Thoracic aorta (tissue), 2 donors: Measurements from ENCODE around the gene CELF3. TPM values are rescaled to one million over a fixed set of nuclear protein-coding genes. Genes with fewer than 3 reads are reported as not detected.

Experiments used
- ATAC-seq: fragments of 150-250 bp; one replicate; pipeline ENCODE4 v1.8.0; 2017; ENCODE audit warnings: low read depth; ENCODE audit not compliant: insufficient number of reproducible peaks, low FRiP score
- DNase-seq: peaks from one replicate; pipeline ENCODE4 v3.0.0-alpha.2; 2020; ENCODE audit warnings: low spot score
- H3K27ac ChIP-seq, 2 donors: fragments of 200-600 bp; sonication (generic); 1 replicate in 1 of 2; 2 replicates in 1 of 2; pipeline ENCODE4 v1.5.1; 2016; ENCODE audit warnings: mild to moderate bottlenecking in 2 of 2, moderate library complexity in 2 of 2
- H3K27me3 ChIP-seq: fragments of 200-600 bp; sonication (generic); replicated peaks from 2 replicates; pipeline ENCODE4 v1.6.0; 2016; ENCODE audit warnings: mild to moderate bottlenecking; ENCODE audit not compliant: insufficient read depth
- H3K36me3 ChIP-seq: fragments of 200-600 bp; sonication (generic); one replicate; pipeline ENCODE4 v1.5.1; 2016
- H3K4me1 ChIP-seq, 2 donors: fragments of 200-600 bp; sonication (generic); 1 replicate in 1 of 2; 2 replicates in 1 of 2; pipeline versions ENCODE4 v1.5.1 to v1.6.0; 2016; ENCODE audit warnings: low read depth in 2 of 2, mild to moderate bottlenecking in 1 of 2; ENCODE audit not compliant: control insufficient read depth in 1 of 2
- H3K4me3 ChIP-seq: fragments of 200-600 bp; sonication (generic); 2 replicates; pipeline ENCODE4 v1.5.1; 2016; ENCODE audit warnings: mild to moderate bottlenecking
- H3K9me3 ChIP-seq: fragments of 200-600 bp; sonication (generic); 2 replicates; pipeline ENCODE4 v1.5.1; 2016
- CTCF ChIP-seq: fragments of 200-600 bp; sonication (generic); IDR thresholded peaks from one replicate; pipeline ENCODE4 v1.5.1; 2019; ENCODE audit warnings: antibody characterized with exemption
- total RNA-seq, 2 donors: library from RNA; depleted of rRNA; stranded (reverse); fragments of >200 nt; gene quantifications; one replicate each; pipeline versions ENCODE4 v1.1.0 to v1.2.3, GENCODE V29; 2016

The CELF3 gene
- total RNA-seq, 2 donors from 2014 or later, result not detected

- no peaks in the 10 kb centered on the region for H3K9me3 ChIP-seq
- peak overlapping the region in 1 of 2 donors; percentile 3 for H3K27ac ChIP-seq
- TF ChIP-seq CTCF, result no peak
- DNase-seq (no peak), ATAC-seq (no peak)
- H3K4me3 ChIP-seq, result peak overlapping the region; percentile 60
- H3K36me3 ChIP-seq, result no peaks in the 10 kb centered on the region
- no peaks in the 10 kb centered on the region for H3K27me3 ChIP-seq
- peaks cover 0 to 15% of the 10 kb centered on the region in 2 donors for H3K4me1 ChIP-seq
Observed at GRCh38 chr1:151728151-151729054, 11.8 kb upstream of the CELF3 start.

GRCh38 chr1:151723726-151724370 is 7.2 kb upstream of the CELF3 start:
- no peak for ATAC-seq
- TF ChIP-seq CTCF, result no peak

GRCh38 chr1:151721788-151722510 is 5.3 kb upstream of the CELF3 start:
- peaks cover 6 to 31% of the 10 kb centered on the region in 2 donors for H3K4me1 ChIP-seq
- H3K27ac ChIP-seq, result no peak overlapping the region
- H3K4me3 ChIP-seq, result peak overlapping the region; percentile 78
- no peaks in the 10 kb centered on the region for H3K27me3 ChIP-seq
- H3K36me3 ChIP-seq, result no peaks in the 10 kb centered on the region
- H3K9me3 ChIP-seq, result no peaks in the 10 kb centered on the region
- DNase-seq, result no peak
- no peak for ATAC-seq
- TF ChIP-seq CTCF, result no peak

More at GRCh38 chr1:151723726-151724370, 7.2 kb upstream of the CELF3 start:
- no peaks in the 10 kb centered on the region for H3K36me3 ChIP-seq
- H3K27ac ChIP-seq, result no peak overlapping the region
- H3K9me3 ChIP-seq, result no peaks in the 10 kb centered on the region
- no peak overlapping the region for H3K4me3 ChIP-seq
- no peaks in the 10 kb centered on the region for H3K27me3 ChIP-seq
- peaks cover 5 to 24% of the 10 kb centered on the region in 2 donors for H3K4me1 ChIP-seq
- no peak for DNase-seq

GRCh38 chr1:151720974-151721787 is 4.6 kb upstream of the CELF3 start, which contains the start of gene RIIAD1:
Gene RIIAD1, plus strand, starts transcription at chr1:151721522. Its CDS starts 15 bp downstream, at chr1:151721537.
- Histone ChIP-seq H3K27ac (peak within 1 kb of the TSS; percentile 62 to 67), H3K27me3 (no peaks in the 10 kb centered on the region), H3K4me1 (peaks cover 8 to 35% of the 10 kb centered on the region in 2 donors), H3K4me3 (peak within 1 kb of the TSS; percentile 78), H3K36me3 (no peaks in the 10 kb centered on the region), H3K9me3 (no peaks in the 10 kb centered on the region)
- ATAC-seq, result no peak
- DNase-seq, result no peak
- no peak for TF ChIP-seq CTCF
